HG03280 (cell line): Measurements from ENCODE around the gene ICA1.

Source experiments
- ATAC-seq: cut with Tn5 transposase; IDR thresholded peaks from one replicate; pipeline ENCODE4 v1.9.1; 2021; ENCODE audit warnings: mild to moderate bottlenecking, moderate library complexity; ENCODE audit not compliant: unreplicated experiment

Gene ICA1

GRCh38 chr7:8228766-8229674, 32.9 kb downstream of the ICA1 start:
- ATAC-seq, result no peak

- no peak for ATAC-seq
Observed at GRCh38 chr7:8228068-8228467, 33.9 kb downstream of the ICA1 start.

- no peak for ATAC-seq
Observed at GRCh38 chr7:8227261-8227660, 34.7 kb downstream of the ICA1 start.

- no peak for ATAC-seq
Observed at GRCh38 chr7:8226501-8226900, 35.5 kb downstream of the ICA1 start.

GRCh38 chr7:8221567-8221966, 40.4 kb downstream of the ICA1 start:
- no peak for ATAC-seq

GRCh38 chr7:8221101-8221495, 40.9 kb downstream of the ICA1 start:
- no peak for ATAC-seq

- ATAC-seq, result no peak
Observed at GRCh38 chr7:8220376-8221100, 41.4 kb downstream of the ICA1 start.

- ATAC-seq, result peak; percentile 53
Observed at GRCh38 chr7:8217200-8218068, 44.5 kb downstream of the ICA1 start.

GRCh38 chr7:8216334-8216690, 45.7 kb downstream of the ICA1 start:
- no peak for ATAC-seq

- no peak for ATAC-seq
Observed at GRCh38 chr7:8215648-8216333, 46.2 kb downstream of the ICA1 start.

GRCh38 chr7:8214244-8214824, 47.6 kb downstream of the ICA1 start:
- ATAC-seq, result no peak

GRCh38 chr7:8213381-8213780, 48.6 kb downstream of the ICA1 start:
- ATAC-seq, result no peak

GRCh38 chr7:8212638-8213037, 49.3 kb downstream of the ICA1 start:
- ATAC-seq, result no peak

- no peak for ATAC-seq
Observed at GRCh38 chr7:8211725-8212096, 50.3 kb downstream of the ICA1 start.

- no peak for ATAC-seq
Observed at GRCh38 chr7:8210845-8211724, 50.9 kb downstream of the ICA1 start.

- no peak for ATAC-seq
Observed at GRCh38 chr7:8209353-8209752, 52.6 kb downstream of the ICA1 start.

- no peak for ATAC-seq
Observed at GRCh38 chr7:8208816-8209215, 53.2 kb downstream of the ICA1 start.

GRCh38 chr7:8206956-8207355, 55.0 kb downstream of the ICA1 start:
- no peak for ATAC-seq

GRCh38 chr7:8205537-8205936, 56.4 kb downstream of the ICA1 start:
- ATAC-seq, result no peak

GRCh38 chr7:8205031-8205387, 57.0 kb downstream of the ICA1 start:
- ATAC-seq, result no peak
